ENCODE data around the gene FAM227B. TPM values are rescaled to one million over a fixed set of nuclear protein-coding genes. Genes with fewer than 3 reads are reported as not detected.
"Not testable (repeated sequence)": the region's sequence is repeated elsewhere in the genome, so short reads cannot be mapped to it uniquely, and the experiment has no call there.

Gene FAM227B
- 4.5 TPM for total RNA-seq
- long read RNA-seq, partial matches to known transcripts: 2 of 9 reads
- long read RNA-seq, other reads (novel, unspliced or antisense): 6 of 9 reads

GRCh38 chr15:49620658-49621368 is at the start of gene FAM227B, which contains the start of gene DTWD1:
FAM227B (minus strand) TSS chr15:49620818; CDS start chr15:49615171, 5,647 bp downstream.
DTWD1 (plus strand) TSS chr15:49621048; CDS start chr15:49625168, 4,120 bp downstream.
- no peak for TF ChIP-seq CTCF (IDR thresholded peaks at IDR 0.05)
- intact Hi-C loops (cut with DNase I): no loop called here
- Histone ChIP-seq H3K9me3 (no peaks in the 10 kb centered on the region), H3K36me3 (peaks cover 3% of the 10 kb centered on the region), H3K27me3 (no peaks in the 10 kb centered on the region), H3K4me3 (peak within 1 kb of the TSS; percentile 85), H3K27ac (peak within 1 kb of the TSS; percentile 98), H3K4me1 (peaks cover 25% of the 10 kb centered on the region)
- DNase-seq: peak; percentile 99
- ATAC-seq: peak; percentile 100

GRCh38 chr15:49669288-49669687 is 48.7 kb upstream of the FAM227B start:
- ATAC-seq: no peak
- Histone ChIP-seq H3K36me3 (no peaks in the 10 kb centered on the region), H3K27ac (no peak overlapping the region), H3K9me3 (no peaks in the 10 kb centered on the region), H3K4me1 (no peaks in the 10 kb centered on the region), H3K4me3 (no peak overlapping the region), H3K27me3 (no peaks in the 10 kb centered on the region)
- intact Hi-C loops (cut with DNase I): no loop called here
- no peak for DNase-seq
- no peak for TF ChIP-seq CTCF (IDR thresholded peaks at IDR 0.05)

GRCh38 chr15:49666486-49666885 is 45.9 kb upstream of the FAM227B start:
- intact Hi-C loops (cut with DNase I): not testable (repeated sequence)

GRCh38 chr15:49664716-49665115 is 44.1 kb upstream of the FAM227B start:
- ATAC-seq: no peak
- H3K4me1 ChIP-seq: no peaks in the 10 kb centered on the region
- H3K27ac ChIP-seq: no peak overlapping the region
- intact Hi-C loops (cut with DNase I): no loop called here
- no peaks in the 10 kb centered on the region for H3K27me3 ChIP-seq
- H3K9me3 ChIP-seq: no peaks in the 10 kb centered on the region
- no peak for DNase-seq
- no peak overlapping the region for H3K4me3 ChIP-seq
- no peak for TF ChIP-seq CTCF (IDR thresholded peaks at IDR 0.05)
- no peaks in the 10 kb centered on the region for H3K36me3 ChIP-seq

More at GRCh38 chr15:49666486-49666885, 45.9 kb upstream of the FAM227B start:
- not testable (repeated sequence) for H3K4me3 ChIP-seq, DNase-seq, H3K27me3 ChIP-seq, H3K27ac ChIP-seq, H3K9me3 ChIP-seq, H3K36me3 ChIP-seq, ATAC-seq, H3K4me1 ChIP-seq

GRCh38 chr15:49656734-49657133 is 36.1 kb upstream of the FAM227B start:
- no peaks in the 10 kb centered on the region for H3K36me3 ChIP-seq
- ATAC-seq: no peak
- DNase-seq: no peak
- intact Hi-C loops (cut with DNase I): no loop called here
- H3K4me1 ChIP-seq: no peaks in the 10 kb centered on the region
- H3K27ac ChIP-seq: no peak overlapping the region
- TF ChIP-seq CTCF (IDR thresholded peaks at IDR 0.05): no peak
- H3K27me3 ChIP-seq: no peaks in the 10 kb centered on the region
- H3K9me3 ChIP-seq: peaks cover 11% of the 10 kb centered on the region
- no peak overlapping the region for H3K4me3 ChIP-seq

GRCh38 chr15:49652922-49653321 is 32.3 kb upstream of the FAM227B start:
- no peak for ATAC-seq
- no peak for DNase-seq
- Histone ChIP-seq H3K4me3 (no peak overlapping the region), H3K36me3 (no peaks in the 10 kb centered on the region), H3K4me1 (no peaks in the 10 kb centered on the region), H3K9me3 (peaks cover 11% of the 10 kb centered on the region), H3K27ac (no peak overlapping the region), H3K27me3 (no peaks in the 10 kb centered on the region)
- intact Hi-C loops (cut with DNase I): no loop called here
- no peak for TF ChIP-seq CTCF (IDR thresholded peaks at IDR 0.05)

Measured in upper lobe of right lung (tissue), 1 donor.